Heart left ventricle (tissue), 16 donors: Measurements from ENCODE around the gene RAD23A. TPM values are rescaled to one million over a fixed set of nuclear protein-coding genes. Genes with fewer than 3 reads are reported as not detected.
A peak's percentile ranks its signal among the peaks of the same experiment; 100 is the strongest.

Experiments used
- ATAC-seq, 4 donors: fragments of 200-7000 bp; cut with Tn5 transposase; one replicate each; pipeline ENCODE4 v1.9.1; 2020 to 2022; ENCODE audit warnings: moderate library complexity in 4 of 4, mild to moderate bottlenecking in 3 of 4, moderate number of reproducible peaks in 1 of 4
- DNase-seq, 5 donors: peaks; one replicate each; pipeline ENCODE4 v3.0.0-alpha.2; 2020
- H3K27ac ChIP-seq, 12 donors: fragments of 200-600 bp; sonication (generic) in 4 of 12; one replicate each; pipeline versions ENCODE4 v1.5.0 to v1.8.0; 2016 to 2022; ENCODE audit warnings: mild to moderate bottlenecking in 2 of 12
- H3K27me3 ChIP-seq, 9 donors: fragments of 200-600 bp; sonication (generic) in 2 of 9; one replicate each; pipeline versions ENCODE4 v1.5.1 to v1.8.0; 2016 to 2022; ENCODE audit warnings: mild to moderate bottlenecking in 3 of 9
- H3K36me3 ChIP-seq, 9 donors: fragments of 200-600 bp; sonication (generic) in 2 of 9; one replicate each; pipeline versions ENCODE4 v1.5.0 to v1.8.0; 2018 to 2022; ENCODE audit warnings: mild to moderate bottlenecking in 2 of 9
- H3K4me1 ChIP-seq, 12 donors: fragments of 200-600 bp; sonication (generic) in 4 of 12; one replicate each; pipeline versions ENCODE4 v1.5.0 to v1.8.0; 2016 to 2022; ENCODE audit warnings: mild to moderate bottlenecking in 3 of 12
- H3K4me3 ChIP-seq, 12 donors: fragments of 200-600 bp; sonication (generic) in 4 of 12; one replicate each; pipeline versions ENCODE4 v1.5.0 to v1.8.0; 2017 to 2022; ENCODE audit warnings: mild to moderate bottlenecking in 9 of 12, moderate library complexity in 4 of 12
- H3K9me3 ChIP-seq, 12 donors: fragments of 200-600 bp; sonication (generic) in 4 of 12; one replicate each; pipeline versions ENCODE4 v1.5.0 to v1.8.0; 2016 to 2022; ENCODE audit warnings: mild to moderate bottlenecking in 1 of 12
- CTCF ChIP-seq, 12 donors: fragments of 200-600 bp; sonication (generic) in 4 of 12; IDR thresholded peaks; one replicate each; pipeline versions ENCODE4 v1.5.0 to v1.8.0; 2018 to 2022; ENCODE audit warnings: antibody characterized with exemption in 12 of 12, mild to moderate bottlenecking in 5 of 12
- POLR2A ChIP-seq, 2 donors: fragments of 450-650 bp; IDR thresholded peaks; one replicate each; pipeline ENCODE4 v1.6.1; 2017; ENCODE audit warnings: antibody characterized with exemption in 2 of 2, mild to moderate bottlenecking in 2 of 2, moderate library complexity in 2 of 2
- WGBS, 4 donors: extraction: QIAGEN DNeasy Blood & Tissue Kit in 2 of 4; methylation state at CpG; one replicate each; pipeline versions ENCODE4 v1.1.5 to v1.1.7; 2013 to 2018; 5-methylcytosine and 5-hydroxymethylcytosine counted together
- intact Hi-C, 10 donors: fragments of 100-400 bp; cut with DNase I; formaldehyde crosslinking; loops; one replicate each; pipeline versions ENCODE4 v1.11.1 to v1.14.2; 2022
- polyA plus RNA-seq, 2 donors: library from polyadenylated mRNA; stranded (reverse); fragments of 200-250 nt; gene quantifications; one replicate each; pipeline ENCODE4 v1.2.3, GENCODE V29; 2013
- total RNA-seq, 9 donors: library from RNA; depleted of rRNA in 2 of 9; stranded (reverse); fragments of >200 nt in 2 of 9; fragmentation: NEBNext Ultra II Directional in 3 of 9; extraction: Animal tissue kit (Norgen Biotek cat#: 25700) in 3 of 9; gene quantifications; one replicate each; pipeline versions ENCODE4 v1.1.0 to v1.2.4, GENCODE V29; 2016 to 2023
- donor health status: ischemic (EF 13 %, LVEDD 7.1; RV severe dilation, severe dysfunction).
- donor health status: healthy with polysubstance abuse.
- donor health status: DM: no; HTN: yes; CAD: no.
- donor health status: DM: no; HTN: no; CAD: no.
- donor health status: ischemic (EF 25% LVEDD 6.9; RV normal size, moderate dysfunction).
- donor health status: ischemic (EF 25% LVEDD 5.7; RV mildly dilated, moderate dysfunction).
- donor health status: healthy.
- donor health status: DM: yes; HTN: yes; CAD: no.
- donor health status: ischemic (EF 35%, LVEDD 5.7; RV mildly dilated, moderate dysfunction).
- donor health status: nonischemic (EF 11% LVEDD 7.7; RV severe dilation, severe dysfunction).
- donor health status: DM: yes; HTN: yes; CAD: no.
- donor health status: PGD.
- donor health status: ischemic (EF 29% LVEDD 5.4; RV normal size, mild dysfunction).
- donor health status: nonischemic (EF 23%, LVEDD 6.1; RV moderate dilation, normal function).

RAD23A gene
- total and polyA plus RNA-seq, 11 donors = 130 to 272 (median 162) TPM

- Histone ChIP-seq H3K4me1 (peaks cover 0 to 26% (median 16%) of the 10 kb centered on the region in 12 donors), H3K27ac (no peak overlapping the region), H3K9me3 (no peaks in the 10 kb centered on the region), H3K36me3 (peaks cover 0 to 5% (median 1%) of the 10 kb centered on the region in 9 donors), H3K27me3 (peaks cover 0 to 5% (median 0%) of the 10 kb centered on the region in 9 donors), H3K4me3 (no peak overlapping the region)
- no peak for TF ChIP-seq POLR2A (IDR thresholded peaks at IDR 0.05)
- no peak for TF ChIP-seq CTCF (IDR thresholded peaks at IDR 0.05)
- DNase-seq (no peak), ATAC-seq (no peak)
- intact Hi-C loops = no loop called here
- WGBS, 4 donors = 88 to 91% (median 89%) methylated on average over 7 of the region's 7 CpGs
Observed at GRCh38 chr19:12993562-12993961, 47.9 kb downstream of the RAD23A start.

GRCh38 chr19:12994701-12995595, 49.3 kb downstream of the RAD23A start, which contains the start of gene NFIX:
Gene NFIX (plus strand): TSS chr19:12995475. CDS start chr19:12995838, 363 bp downstream.
- WGBS, 4 donors = 10 to 69% (median 12%) methylated on average over 11 to 84 of the region's 84 CpGs
- Histone ChIP-seq H3K9me3 (no peaks in the 10 kb centered on the region), H3K4me1 (peaks cover 0 to 27% (median 16%) of the 10 kb centered on the region in 12 donors), H3K36me3 (peaks cover 0 to 15% (median 6%) of the 10 kb centered on the region in 9 donors), H3K4me3 (peak within 1 kb of the TSS; percentile 72 to 90 (median 80)), H3K27me3 (peaks cover 0 to 5% (median 0%) of the 10 kb centered on the region in 9 donors), H3K27ac (peak within 1 kb of the TSS; percentile 53 to 97 (median 88))
- intact Hi-C loops = loop anchor here in 6 of 10 donors (2.0 to 5.0 kb wide), 4 partner anchors 37 to 67 kb away; no protein-coding TSS in a partner anchor
- TF ChIP-seq CTCF (IDR thresholded peaks at IDR 0.05) (peak in 1 of 12 donors; percentile 8), POLR2A (IDR thresholded peaks at IDR 0.05) (no peak)
- DNase-seq (peak; percentile 73 to 83 (median 82)), ATAC-seq (peak; percentile 10 to 47 (median 41))

- DNase-seq (peak in 3 of 5 donors; percentile 46 to 65 (median 57)), ATAC-seq (peak in 3 of 4 donors; percentile 10 to 37 (median 18))
- Histone ChIP-seq H3K9me3 (no peaks in the 10 kb centered on the region), H3K36me3 (peaks cover 0 to 17% (median 6%) of the 10 kb centered on the region in 9 donors), H3K27me3 (peaks cover 0 to 5% (median 0%) of the 10 kb centered on the region in 9 donors), H3K27ac (peak overlapping the region; percentile 53 to 97 (median 88)), H3K4me1 (peaks cover 0 to 31% (median 18%) of the 10 kb centered on the region in 12 donors), H3K4me3 (peak overlapping the region; percentile 72 to 90 (median 80))
- intact Hi-C loops = loop anchor here in 6 of 10 donors (2.0 to 5.0 kb wide), 4 partner anchors 36 to 66 kb away; no protein-coding TSS in a partner anchor
- no peak for TF ChIP-seq POLR2A (IDR thresholded peaks at IDR 0.05)
- no peak for TF ChIP-seq CTCF (IDR thresholded peaks at IDR 0.05)
- 0 to 1% (median 0%) methylated on average over 20 to 129 of the region's 129 CpGs for WGBS, 4 donors
Observed at GRCh38 chr19:12995596-12996405, 50.1 kb downstream of the RAD23A start.
